Stimulated activated CD8-positive, alpha-beta memory T cell treated with anti-CD3 and anti-CD28 coated beads, Interleukin-15, amount 100 ng/mL, for 4 hours (primary cell): ENCODE data around the gene IRF2BPL.

Source experiments
- DNase-seq, 2 donors: peaks; one replicate each; pipeline ENCODE4 v3.0.0-alpha.2; 2020; ENCODE audit warnings: low read depth in 2 of 2

Gene IRF2BPL

GRCh38 chr14:77011245-77011644 lies 17.3 kb downstream of the IRF2BPL start:
- no peak for DNase-seq

- no peak for DNase-seq
Measured at GRCh38 chr14:77009014-77009413, 19.5 kb downstream of the IRF2BPL start.

GRCh38 chr14:77008541-77008940 lies 20.0 kb downstream of the IRF2BPL start:
- no peak for DNase-seq

- no peak for DNase-seq
Measured at GRCh38 chr14:77007975-77008421, 20.5 kb downstream of the IRF2BPL start.

- DNase-seq = no peak
Measured at GRCh38 chr14:77007183-77007974, 21.1 kb downstream of the IRF2BPL start.

GRCh38 chr14:77006132-77006531 lies 22.4 kb downstream of the IRF2BPL start:
- no peak for DNase-seq

GRCh38 chr14:77005559-77005958 lies 22.9 kb downstream of the IRF2BPL start:
- DNase-seq = no peak

GRCh38 chr14:77004711-77005460 lies 23.6 kb downstream of the IRF2BPL start:
- no peak for DNase-seq

- DNase-seq = no peak
Measured at GRCh38 chr14:77003960-77004710, 24.4 kb downstream of the IRF2BPL start.

GRCh38 chr14:77002889-77003288 lies 25.6 kb downstream of the IRF2BPL start:
- no peak for DNase-seq

GRCh38 chr14:77002335-77002734 lies 26.2 kb downstream of the IRF2BPL start:
- DNase-seq = no peak

- DNase-seq = no peak
Measured at GRCh38 chr14:77000340-77001270, 27.9 kb downstream of the IRF2BPL start.

GRCh38 chr14:76998910-76999309 lies 29.6 kb downstream of the IRF2BPL start:
- DNase-seq = no peak

GRCh38 chr14:76997257-76997970 lies 31.1 kb downstream of the IRF2BPL start:
- no peak for DNase-seq

GRCh38 chr14:76996563-76997146 lies 31.9 kb downstream of the IRF2BPL start:
- DNase-seq = no peak

- DNase-seq = no peak
Measured at GRCh38 chr14:76995279-76996035, 33.1 kb downstream of the IRF2BPL start.

GRCh38 chr14:76993752-76994151 lies 34.8 kb downstream of the IRF2BPL start:
- DNase-seq = no peak

- no peak for DNase-seq
Measured at GRCh38 chr14:76990084-76990483, 38.4 kb downstream of the IRF2BPL start.

- DNase-seq = no peak
Measured at GRCh38 chr14:76987956-76988520, 40.5 kb downstream of the IRF2BPL start.
